Suprapubic skin (tissue), 4 donors: ENCODE results near the gene ZNF134. TPM values are rescaled to one million over a fixed set of nuclear protein-coding genes. Genes with fewer than 3 reads are reported as not detected.

Source experiments
- DNase-seq, 2 donors: peaks; one replicate each; pipeline ENCODE4 v3.0.0-alpha.2; 2019; ENCODE audit warnings: low spot score in 2 of 2
- H3K27ac ChIP-seq: fragments of 200-600 bp; sonication (generic); one replicate; pipeline ENCODE4 v1.5.1; 2019
- H3K27me3 ChIP-seq: fragments of 200-600 bp; sonication (generic); one replicate; pipeline ENCODE4 v1.5.1; 2019
- H3K36me3 ChIP-seq: fragments of 200-600 bp; sonication (generic); one replicate; pipeline ENCODE4 v1.5.1; 2019
- H3K4me1 ChIP-seq: fragments of 200-600 bp; sonication (generic); one replicate; pipeline ENCODE4 v1.5.1; 2019
- H3K4me3 ChIP-seq: fragments of 200-600 bp; sonication (generic); one replicate; pipeline ENCODE4 v1.5.1; 2019; ENCODE audit warnings: mild to moderate bottlenecking
- H3K9me3 ChIP-seq: fragments of 200-600 bp; sonication (generic); one replicate; pipeline ENCODE4 v1.5.1; 2019
- CTCF ChIP-seq, 2 donors: fragments of 200-600 bp in 1 of 2; fragments of 450-650 bp in 1 of 2; sonication (generic) in 1 of 2; IDR thresholded peaks; one replicate each; pipeline ENCODE4 v1.5.1; 2016 to 2019; ENCODE audit warnings: antibody characterized with exemption in 2 of 2, mild to moderate bottlenecking in 1 of 2, moderate library complexity in 1 of 2
- EP300 ChIP-seq: sonication (generic); formaldehyde crosslinking; IDR thresholded peaks from one replicate; pipeline ENCODE4 v1.6.1; 2017; ENCODE audit warnings: antibody characterized with exemption
- POLR2A ChIP-seq, 2 donors: fragments of 450-650 bp; IDR thresholded peaks; one replicate each; pipeline ENCODE4 v1.6.1; 2017; ENCODE audit warnings: antibody characterized with exemption in 2 of 2, mild to moderate bottlenecking in 2 of 2, moderate library complexity in 2 of 2
- POLR2AphosphoS5 ChIP-seq, 3 donors: sonication (generic); formaldehyde crosslinking; IDR thresholded peaks; one replicate each; pipeline ENCODE4 v1.6.1; 2017; ENCODE audit warnings: antibody characterized with exemption in 3 of 3
- WGBS: methylation state at CpG from one replicate; pipeline ENCODE4 v1.1.5; 2018; 5-methylcytosine and 5-hydroxymethylcytosine counted together
- total RNA-seq, 4 donors: library from RNA; depleted of rRNA; stranded (reverse); fragments of >200 nt; gene quantifications; one replicate each; pipeline ENCODE4 v1.1.0, GENCODE V29; 2016

ZNF134 gene
- total RNA-seq, 4 donors from 2014 or later: 15.8 to 35.0 (median 21.5) TPM

DNA sequence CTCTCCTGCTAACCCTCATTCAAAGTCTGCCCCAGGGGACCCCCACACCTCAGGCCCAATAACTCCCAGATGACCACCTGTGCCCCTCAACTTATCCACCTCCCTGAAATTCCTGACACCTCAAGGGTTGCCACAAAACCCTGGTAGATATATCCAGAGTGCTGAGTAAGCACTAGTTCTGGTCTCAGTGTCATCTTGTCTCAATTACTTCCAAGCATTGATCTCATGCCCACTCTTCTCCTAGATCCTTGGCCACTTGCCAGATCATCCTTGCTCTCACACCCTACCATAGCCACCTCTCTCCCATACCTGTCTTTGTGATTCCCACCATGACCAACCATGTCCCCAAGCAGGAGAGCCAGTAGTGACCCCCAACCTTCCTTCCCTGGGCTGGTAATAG lies 37.4 kb upstream of the ZNF134 start:
- Histone ChIP-seq H3K4me1 (peaks cover 10% of the 10 kb centered on the region), H3K27ac (no peak overlapping the region), H3K36me3 (peaks cover 52% of the 10 kb centered on the region), H3K4me3 (no peak overlapping the region), H3K27me3 (no peaks in the 10 kb centered on the region), H3K9me3 (peaks cover 50% of the 10 kb centered on the region)
- TF ChIP-seq POLR2AphosphoS5 (IDR thresholded peaks at IDR 0.05): no peak
- DNase-seq: no peak

DNA sequence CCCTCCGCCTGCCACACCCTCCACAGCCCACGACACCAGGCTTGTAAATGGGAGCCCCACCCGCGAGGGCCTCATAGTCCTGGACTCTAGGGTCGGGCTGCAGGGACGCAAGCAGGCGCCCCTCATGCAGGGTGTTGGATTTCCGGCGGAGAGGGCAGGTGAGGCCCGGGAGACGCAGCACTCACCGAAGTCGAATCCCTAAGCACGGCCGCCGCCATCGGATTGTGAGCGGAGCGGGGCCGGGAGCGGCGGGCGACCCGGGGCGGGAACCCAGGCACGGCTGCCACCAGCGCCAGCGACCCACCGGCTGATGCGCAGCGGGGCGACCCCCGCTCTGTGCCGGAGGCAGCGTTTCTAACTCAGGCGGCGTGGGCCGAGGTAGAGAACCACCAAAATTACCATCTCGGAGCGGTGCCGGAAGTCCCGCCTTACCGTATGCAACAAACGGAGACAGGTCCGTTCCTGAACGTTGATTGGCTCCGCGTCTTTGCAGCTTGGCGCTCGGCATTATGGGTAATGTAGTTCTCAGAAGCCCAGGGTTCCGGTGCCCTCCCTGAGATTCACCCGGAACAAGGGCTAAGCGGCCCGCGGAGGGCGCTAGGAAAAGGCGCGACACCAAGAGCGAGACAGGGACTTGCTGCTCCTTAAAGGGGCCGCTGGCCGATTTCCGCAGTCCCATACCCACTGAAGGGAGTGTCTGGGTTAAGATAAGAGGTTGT lies 35.4 kb upstream of the ZNF134 start, which contains the start of gene ZNF416:
Gene ZNF416 (minus strand): TSS at position 425 of the 719 bp plus-strand sequence. CDS start 207 bp downstream, at position 218.
- peaks cover 30% of the 10 kb centered on the region for H3K9me3 ChIP-seq
- H3K4me1 ChIP-seq: peaks cover 15% of the 10 kb centered on the region
- WGBS: 0% methylated on average over 13 of the region's 62 CpGs
- peak within 1 kb of the TSS; percentile 77 for H3K27ac ChIP-seq
- DNase-seq: peak; percentile 98 to 99
- no peaks in the 10 kb centered on the region for H3K27me3 ChIP-seq
- peak within 1 kb of the TSS; percentile 74 for H3K4me3 ChIP-seq
- peaks cover 32% of the 10 kb centered on the region for H3K36me3 ChIP-seq
- TF ChIP-seq EP300 (no peak), POLR2A (IDR thresholded peaks at IDR 0.05) (no peak), CTCF (IDR thresholded peaks at IDR 0.05) (peak in 1 of 2 donors; percentile 14), POLR2AphosphoS5 (IDR thresholded peaks at IDR 0.05) (peak in 2 of 3 donors; percentile 56 to 75)

DNA sequence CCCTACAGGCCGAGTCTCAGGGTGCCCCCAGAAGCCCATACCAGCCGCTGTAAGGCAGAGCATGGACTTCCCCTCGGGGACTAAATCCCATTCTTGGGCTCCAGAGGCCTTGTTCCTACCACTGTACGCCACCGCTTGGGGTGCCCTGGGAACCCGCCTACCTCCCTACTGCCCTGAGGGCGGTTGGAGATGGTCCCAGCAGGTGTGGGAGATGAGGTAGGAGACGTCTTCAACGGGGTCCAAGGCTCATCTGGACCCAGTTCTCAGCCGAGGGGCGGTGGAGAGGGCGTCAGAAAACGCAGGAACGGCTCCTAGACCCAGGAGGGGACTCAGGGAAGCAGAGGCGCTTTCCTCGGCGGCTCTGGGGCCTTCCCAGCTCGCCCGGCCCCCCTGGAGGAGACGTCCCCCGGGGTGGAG lies 30.9 kb upstream of the ZNF134 start:
- TF ChIP-seq CTCF (IDR thresholded peaks at IDR 0.05): no peak
- TF ChIP-seq POLR2AphosphoS5 (IDR thresholded peaks at IDR 0.05): no peak
- no peak for TF ChIP-seq POLR2A (IDR thresholded peaks at IDR 0.05)
- no peak for TF ChIP-seq EP300
- H3K4me3 ChIP-seq: peak overlapping the region; percentile 62
- peaks cover 21% of the 10 kb centered on the region for H3K4me1 ChIP-seq
- no peaks in the 10 kb centered on the region for H3K27me3 ChIP-seq
- H3K9me3 ChIP-seq: peaks cover 4% of the 10 kb centered on the region
- no peak overlapping the region for H3K27ac ChIP-seq
- DNase-seq: no peak
- H3K36me3 ChIP-seq: peaks cover 11% of the 10 kb centered on the region
- WGBS: 77% methylated on average over 2 of the region's 21 CpGs

DNA sequence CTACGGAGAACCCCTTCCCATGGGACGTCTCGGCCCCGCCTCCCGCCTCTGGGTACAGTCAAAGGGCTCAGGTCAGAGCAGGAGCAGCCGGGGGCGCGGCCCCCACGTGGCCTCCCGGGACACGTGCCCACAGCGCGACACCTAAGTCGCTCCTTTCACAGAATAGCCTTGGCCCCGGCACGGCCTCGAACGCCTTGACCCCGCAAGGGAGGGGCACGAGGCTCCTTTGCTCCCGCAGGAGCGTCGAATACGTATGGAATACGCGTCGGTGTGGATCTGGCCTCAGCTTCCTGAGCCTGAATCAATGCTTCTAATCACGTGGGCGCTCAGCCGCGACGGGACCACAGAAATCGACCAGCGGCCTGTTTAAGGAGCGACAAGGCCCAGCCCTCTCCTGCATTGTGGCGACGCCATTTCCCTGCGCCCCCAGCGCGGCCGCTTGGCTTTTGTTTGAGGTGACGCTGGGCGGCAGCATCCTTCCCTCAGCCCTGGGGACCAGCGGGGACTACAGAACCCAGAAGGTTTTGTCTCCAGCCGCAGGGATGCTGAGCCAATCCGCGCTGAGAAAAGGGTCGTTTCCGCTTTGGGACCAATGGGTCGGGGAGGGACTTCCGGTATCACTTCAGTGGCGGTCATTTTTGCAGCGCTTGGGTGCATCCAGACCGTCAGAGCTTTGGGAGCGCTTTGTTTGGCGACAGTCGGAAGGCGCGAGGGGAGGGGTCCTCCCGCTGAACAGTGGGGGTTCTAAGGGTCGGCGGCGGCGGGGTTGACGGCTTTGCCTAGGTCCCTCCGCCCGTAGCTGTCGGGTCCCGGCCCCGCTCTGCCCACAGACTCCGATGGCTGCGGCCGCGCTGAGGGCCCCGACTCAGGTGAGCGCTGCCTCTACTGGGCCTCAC lies 30.3 kb upstream of the ZNF134 start, which contains the start of gene ZIK1:
Gene ZIK1 (plus strand): TSS at position 625 of the 896 bp plus-strand sequence. CDS start 212 bp downstream, at position 837.
- Histone ChIP-seq H3K27me3 (no peaks in the 10 kb centered on the region), H3K36me3 (peaks cover 17% of the 10 kb centered on the region), H3K9me3 (peaks cover 11% of the 10 kb centered on the region), H3K27ac (no peak within 1 kb of the TSS), H3K4me1 (peaks cover 18% of the 10 kb centered on the region), H3K4me3 (peak within 1 kb of the TSS; percentile 62)
- TF ChIP-seq EP300 (no peak), CTCF (IDR thresholded peaks at IDR 0.05) (no peak), POLR2AphosphoS5 (IDR thresholded peaks at IDR 0.05) (peak in 1 of 3 donors; percentile 20), POLR2A (IDR thresholded peaks at IDR 0.05) (peak in 1 of 2 donors; percentile 11)
- DNase-seq: peak; percentile 92 to 93
- WGBS: 3% methylated on average over 21 of the region's 76 CpGs

DNA sequence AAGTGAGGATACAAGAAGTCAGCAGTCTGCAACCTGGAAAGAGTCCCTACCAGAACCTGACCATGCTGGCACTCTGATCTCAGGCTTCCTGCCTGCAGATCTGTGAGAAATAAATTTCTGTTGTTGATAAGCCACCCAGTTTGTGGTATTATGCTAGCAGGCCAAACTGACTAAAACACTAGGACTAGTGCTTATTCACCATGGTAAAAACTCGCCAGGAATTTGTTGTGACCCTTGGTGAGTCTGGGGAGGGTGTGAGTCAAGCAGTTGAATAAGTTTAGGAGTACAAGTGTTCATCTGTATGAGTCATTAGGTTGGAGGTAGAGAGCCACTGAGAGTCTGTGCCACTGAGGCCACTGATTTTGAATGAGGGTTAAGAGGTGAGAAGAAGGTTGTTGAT lies 26.5 kb upstream of the ZNF134 start:
- Histone ChIP-seq H3K36me3 (peaks cover 46% of the 10 kb centered on the region), H3K27me3 (no peaks in the 10 kb centered on the region), H3K9me3 (peaks cover 45% of the 10 kb centered on the region), H3K4me3 (no peak overlapping the region), H3K4me1 (peaks cover 18% of the 10 kb centered on the region), H3K27ac (no peak overlapping the region)
- TF ChIP-seq EP300 (no peak), CTCF (IDR thresholded peaks at IDR 0.05) (no peak), POLR2AphosphoS5 (IDR thresholded peaks at IDR 0.05) (no peak), POLR2A (IDR thresholded peaks at IDR 0.05) (no peak)
- WGBS: 100% methylated on average over 1 of the region's 1 CpG
- no peak for DNase-seq
